Measurements from ENCODE around the gene B3GALT4. TPM values are rescaled to one million over a fixed set of nuclear protein-coding genes. Genes with fewer than 3 reads are reported as not detected.
A peak's percentile ranks its signal among the peaks of the same experiment; 100 is the strongest.

B3GALT4 gene
- total and polyA plus RNA-seq, 2 of the 13 experiments (the other 11 are each of a cell fraction or from before 2014, with no cell fraction given), result 0.04 to 0.27 TPM

DNA sequence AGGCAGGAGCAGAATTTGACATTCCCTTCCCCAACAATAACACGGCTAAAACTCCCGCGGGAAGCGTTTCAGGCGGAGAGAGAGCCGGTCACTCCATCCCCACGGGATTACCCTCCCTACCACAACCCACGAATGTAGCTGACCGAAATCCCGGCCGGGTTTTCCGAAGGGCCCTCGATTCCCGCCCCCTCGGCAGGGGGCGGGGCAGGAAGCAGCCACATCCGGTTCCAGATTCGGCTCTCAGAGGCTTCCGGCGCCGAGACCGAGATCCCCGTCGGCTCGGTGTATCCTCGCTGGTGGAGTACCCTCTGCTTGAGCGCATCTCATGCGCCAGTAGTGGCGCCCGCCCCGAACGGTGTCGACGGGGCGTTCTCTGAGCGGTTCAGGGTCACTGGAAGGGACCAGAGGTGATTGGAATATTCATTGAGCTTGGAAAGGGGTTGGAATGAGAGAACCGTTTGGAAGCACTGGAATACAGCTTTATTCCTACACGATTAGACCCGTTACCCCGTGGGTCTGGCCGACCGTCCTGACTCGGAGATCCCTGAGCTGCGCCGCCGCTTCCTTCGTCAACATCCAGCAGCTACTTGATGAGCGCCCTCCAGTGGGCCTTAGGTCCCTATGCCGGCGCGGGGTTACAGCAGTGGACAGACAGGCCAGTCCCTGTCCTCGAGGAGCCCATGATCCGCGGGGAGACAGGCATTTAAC, 22.5 kb downstream of the B3GALT4 start (continued):
- TF ChIP-seq MXD3 (CRISPR knock-in tag; IDR thresholded peaks at IDR 0.05) (peak; percentile 57), EZH2 (conservative IDR thresholded peaks at IDR 0.05; ENCODE audit: low read depth, low read length) (no peak), ADNP (CRISPR knock-in tag; IDR thresholded peaks at IDR 0.05) (no peak; the same call in 1 of the 2 replicates), SYNCRIP (IDR thresholded peaks at IDR 0.05; ENCODE audit: insufficient read depth, low read depth, low read length) (no peak), ZNF557 (CRISPR knock-in tag; IDR thresholded peaks at IDR 0.05) (no peak), IRF2 (CRISPR knock-in tag; IDR thresholded peaks at IDR 0.05) (peak; percentile 46; the same call in 1 of the 2 replicates), KLF12 (CRISPR knock-in tag; IDR thresholded peaks at IDR 0.05; ENCODE audit: borderline replicate concordance) (peak; percentile 37; the same call in 1 of the 2 replicates), ZNF484 (CRISPR knock-in tag; IDR thresholded peaks at IDR 0.05; ENCODE audit: borderline replicate concordance, low read depth) (no peak), RNF219 (CRISPR knock-in tag; IDR thresholded peaks at IDR 0.05) (no peak; the same call in 1 of the 2 replicates), RCOR2 (CRISPR knock-in tag; IDR thresholded peaks at IDR 0.05) (peak; percentile 33; the same call in 1 of the 2 replicates), ZNF75D (CRISPR knock-in tag; IDR thresholded peaks at IDR 0.05; ENCODE audit: borderline replicate concordance) (0 out of 2 replicates have a peak, but pooled peaks have one; percentile 58), HOXA9 (CRISPR knock-in tag; IDR thresholded peaks at IDR 0.05; ENCODE audit: borderline replicate concordance) (peak; percentile 68; the same call in 1 of the 2 replicates), CBX5 (CRISPR knock-in tag; IDR thresholded peaks at IDR 0.05; ENCODE audit: borderline replicate concordance) (peak; percentile 76), TGIF2 (CRISPR knock-in tag; IDR thresholded peaks at IDR 0.05) (peak; percentile 85), U2AF2 (IDR thresholded peaks at IDR 0.05; ENCODE audit: low read depth, low read length) (no peak), ZNF558 (CRISPR knock-in tag; IDR thresholded peaks at IDR 0.05; ENCODE audit: borderline replicate concordance) (peak; percentile 89; the same call in 1 of the 2 replicates), ZNF234 (CRISPR knock-in tag; conservative IDR thresholded peaks at IDR 0.05) (no peak; the same call in 1 of the 2 replicates), TP53 (CRISPR knock-in tag; conservative IDR thresholded peaks at IDR 0.05) (peak; percentile 65; the same call in 1 of the 2 replicates), REPIN1 (CRISPR knock-in tag; IDR thresholded peaks at IDR 0.05; ENCODE audit: borderline replicate concordance, low read depth) (peak; percentile 95)
- TF ChIP-seq, protein P1, sequence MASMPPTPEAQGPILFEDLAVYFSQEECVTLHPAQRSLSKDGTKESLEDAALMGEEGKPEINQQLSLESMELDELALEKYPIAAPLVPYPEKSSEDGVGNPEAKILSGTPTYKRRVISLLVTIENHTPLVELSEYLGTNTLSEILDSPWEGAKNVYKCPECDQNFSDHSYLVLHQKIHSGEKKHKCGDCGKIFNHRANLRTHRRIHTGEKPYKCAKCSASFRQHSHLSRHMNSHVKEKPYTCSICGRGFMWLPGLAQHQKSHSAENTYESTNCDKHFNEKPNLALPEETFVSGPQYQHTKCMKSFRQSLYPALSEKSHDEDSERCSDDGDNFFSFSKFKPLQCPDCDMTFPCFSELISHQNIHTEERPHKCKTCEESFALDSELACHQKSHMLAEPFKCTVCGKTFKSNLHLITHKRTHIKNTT (CRISPR knock-in tag; IDR thresholded peaks at IDR 0.05), result no peak
- TF ChIP-seq, protein P2, sequence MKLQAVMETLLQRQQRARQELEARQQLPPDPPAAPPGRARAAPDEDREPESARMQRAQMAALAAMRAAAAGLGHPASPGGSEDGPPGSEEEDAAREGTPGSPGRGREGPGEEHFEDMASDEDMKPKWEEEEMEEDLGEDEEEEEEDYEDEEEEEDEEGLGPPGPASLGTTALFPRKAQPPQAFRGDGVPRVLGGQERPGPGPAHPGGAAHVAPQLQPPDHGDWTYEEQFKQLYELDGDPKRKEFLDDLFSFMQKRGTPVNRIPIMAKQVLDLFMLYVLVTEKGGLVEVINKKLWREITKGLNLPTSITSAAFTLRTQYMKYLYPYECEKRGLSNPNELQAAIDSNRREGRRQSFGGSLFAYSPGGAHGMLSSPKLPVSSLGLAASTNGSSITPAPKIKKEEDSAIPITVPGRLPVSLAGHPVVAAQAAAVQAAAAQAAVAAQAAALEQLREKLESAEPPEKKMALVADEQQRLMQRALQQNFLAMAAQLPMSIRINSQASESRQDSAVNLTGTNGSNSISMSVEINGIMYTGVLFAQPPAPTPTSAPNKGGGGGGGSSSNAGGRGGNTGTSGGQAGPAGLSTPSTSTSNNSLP (IDR thresholded peaks at IDR 0.05; ENCODE audit: low read depth, low read length), result 0 out of 2 replicates have a peak, but pooled peaks have one; percentile 29
- TF ChIP-seq, protein P3, sequence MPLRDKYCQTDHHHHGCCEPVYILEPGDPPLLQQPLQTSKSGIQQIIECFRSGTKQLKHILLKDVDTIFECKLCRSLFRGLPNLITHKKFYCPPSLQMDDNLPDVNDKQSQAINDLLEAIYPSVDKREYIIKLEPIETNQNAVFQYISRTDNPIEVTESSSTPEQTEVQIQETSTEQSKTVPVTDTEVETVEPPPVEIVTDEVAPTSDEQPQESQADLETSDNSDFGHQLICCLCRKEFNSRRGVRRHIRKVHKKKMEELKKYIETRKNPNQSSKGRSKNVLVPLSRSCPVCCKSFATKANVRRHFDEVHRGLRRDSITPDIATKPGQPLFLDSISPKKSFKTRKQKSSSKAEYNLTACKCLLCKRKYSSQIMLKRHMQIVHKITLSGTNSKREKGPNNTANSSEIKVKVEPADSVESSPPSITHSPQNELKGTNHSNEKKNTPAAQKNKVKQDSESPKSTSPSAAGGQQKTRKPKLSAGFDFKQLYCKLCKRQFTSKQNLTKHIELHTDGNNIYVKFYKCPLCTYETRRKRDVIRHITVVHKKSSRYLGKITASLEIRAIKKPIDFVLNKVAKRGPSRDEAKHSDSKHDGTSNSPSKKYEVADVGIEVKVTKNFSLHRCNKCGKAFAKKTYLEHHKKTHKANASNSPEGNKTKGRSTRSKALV (CRISPR knock-in tag; IDR thresholded peaks at IDR 0.05), result peak; percentile 68; the same call in 1 of the 2 replicates
